GM18498 (cell line): ENCODE data around the gene ARMH4.

ENCODE experiments used
- ATAC-seq: cut with Tn5 transposase; IDR thresholded peaks from one replicate; pipeline ENCODE4 v1.9.1; 2021; ENCODE audit warnings: mild to moderate bottlenecking, moderate library complexity; ENCODE audit not compliant: unreplicated experiment

The ARMH4 gene

GRCh38 chr14:58059126-58059525, 92.9 kb downstream of the ARMH4 start:
- no peak for ATAC-seq

- ATAC-seq: no peak
Observed at GRCh38 chr14:58055497-58056010, 96.5 kb downstream of the ARMH4 start.

- no peak for ATAC-seq
Observed at GRCh38 chr14:58054100-58054499, 97.9 kb downstream of the ARMH4 start.

GRCh38 chr14:58048219-58048618, 103.8 kb downstream of the ARMH4 start:
- no peak for ATAC-seq

- no peak for ATAC-seq
Observed at GRCh38 chr14:58027904-58028303, 124.1 kb downstream of the ARMH4 start.

GRCh38 chr14:58026967-58027366, 125.0 kb downstream of the ARMH4 start:
- no peak for ATAC-seq

GRCh38 chr14:58026219-58026618, 125.8 kb downstream of the ARMH4 start:
- ATAC-seq: no peak

GRCh38 chr14:58014778-58015177, 137.2 kb downstream of the ARMH4 start:
- ATAC-seq: no peak

GRCh38 chr14:58002618-58003017, 149.4 kb downstream of the ARMH4 start:
- ATAC-seq: no peak

- ATAC-seq: no peak
Observed at GRCh38 chr14:57999979-58000378, 152.0 kb downstream of the ARMH4 start.

- no peak for ATAC-seq
Observed at GRCh38 chr14:57999471-57999870, 152.5 kb downstream of the ARMH4 start.

- ATAC-seq: no peak
Observed at GRCh38 chr14:57998766-57999165, 153.2 kb downstream of the ARMH4 start.

- no peak for ATAC-seq
Observed at GRCh38 chr14:57991353-57991752, 160.7 kb downstream of the ARMH4 start.

- ATAC-seq: no peak
Observed at GRCh38 chr14:57988445-57988844, 163.6 kb downstream of the ARMH4 start.

GRCh38 chr14:57987596-57988300, 164.3 kb downstream of the ARMH4 start:
- no peak for ATAC-seq

GRCh38 chr14:57987051-57987450, 165.0 kb downstream of the ARMH4 start:
- no peak for ATAC-seq

- ATAC-seq: no peak
Observed at GRCh38 chr14:57982804-57983634, 169.0 kb downstream of the ARMH4 start.

- no peak for ATAC-seq
Observed at GRCh38 chr14:57981817-57982560, 170.0 kb downstream of the ARMH4 start.

GRCh38 chr14:57979376-57980048, 172.5 kb downstream of the ARMH4 start:
- ATAC-seq: no peak

GRCh38 chr14:57976701-57977100, 175.3 kb downstream of the ARMH4 start:
- no peak for ATAC-seq

GRCh38 chr14:57974896-57975295, 177.1 kb downstream of the ARMH4 start:
- no peak for ATAC-seq
